ENCODE results near the gene CORIN. TPM values are rescaled to one million over a fixed set of nuclear protein-coding genes. Genes with fewer than 3 reads are reported as not detected.

CORIN gene
- total and polyA plus RNA-seq, 2 donors (not counting 3 experiments of a cell fraction or from before 2014, with no cell fraction given) = 0.07 to 0.40 TPM

GRCh38 chr4:47876784-47877546 is 39.1 kb upstream of the CORIN start:
- Histone ChIP-seq H3K79me2 (ENCODE audit: control insufficient read depth, insufficient read depth, low read length) (no peaks in the 10 kb centered on the region), H3K4me2 (ENCODE audit: insufficient read depth, low read length) (no peak overlapping the region), H3K36me3 (ENCODE audit: control insufficient read depth in 2 of 2, extremely low read depth in 1 of 2, insufficient read depth in 2 of 2, low read length in 2 of 2) (peaks cover 3 to 14% of the 10 kb centered on the region in 2 experiments), H3K9me1 (replicated peaks; ENCODE audit: control insufficient read depth, extremely low read depth, insufficient read depth, low read length) (no peaks in the 10 kb centered on the region), H2AFZ (ENCODE audit: low read depth, low read length) (no peak overlapping the region), H3K27ac (ENCODE audit: insufficient read depth, low read depth, low read length) (no peak overlapping the region), H3K9ac (replicated peaks; ENCODE audit: extremely low read depth, insufficient read depth, low read length) (no peak overlapping the region), H3K9me3 (replicated peaks; ENCODE audit: control insufficient read depth, insufficient read depth, low read length) (no peaks in the 10 kb centered on the region), H3K27me3 (ENCODE audit: control insufficient read depth in 2 of 2, insufficient read depth in 2 of 2, low read length in 2 of 2) (no peaks in the 10 kb centered on the region), H3K4me1 (ENCODE audit: control insufficient read depth, extremely low read depth, insufficient read depth, low read length) (no peaks in the 10 kb centered on the region), H3K4me3 (replicated peaks in 1 of 3; ENCODE audit: insufficient read depth in 1 of 3, low read depth in 1 of 3, low read length in 3 of 3) (no peak overlapping the region), H4K20me1 (replicated peaks; ENCODE audit: control insufficient read depth, extremely low read depth, insufficient read depth, low read length) (no peaks in the 10 kb centered on the region)
- FAIRE-seq (no peak), DNase-seq (ENCODE audit: low read depth, low spot score) (no peak)
- dilution Hi-C loops (cut with MboI; ENCODE audit: extremely low pct_ligation_motif_present, low sequenced_read_pairs) = no loop called here
- intact Hi-C loops (cut with micrococcal nuclease) = no loop called here
- ChIA-PET POLR2A (no interaction called here), CTCF (interaction anchor here (1.5 kb wide), 2 partner anchors 27 to 57 kb away, joined by 3 to 5 read pairs; no protein-coding TSS in a partner anchor)
- BruUV-seq (replicated peaks) = no TSS peak
- TF ChIP-seq JUN (IDR thresholded peaks at IDR 0.05; ENCODE audit: borderline replicate concordance, insufficient read depth, insufficient read length, low read depth) (no peak), MYC (IDR thresholded peaks at IDR 0.05; ENCODE audit: low read depth, low read length) (no peak), POLR2A (IDR thresholded peaks at IDR 0.05; ENCODE audit: low read depth, low read length) (no peak), POLR2AphosphoS5 (IDR thresholded peaks at IDR 0.05; ENCODE audit: insufficient read depth, low read depth, low read length) (no peak), EZH2 (IDR thresholded peaks at IDR 0.05; ENCODE audit: borderline replicate concordance, low read depth, low read length, severe bottlenecking) (no peak), MAX (IDR thresholded peaks at IDR 0.05; ENCODE audit: insufficient read depth, insufficient read length) (no peak), CTCF (IDR thresholded peaks at IDR 0.05; ENCODE audit: extremely low read depth in 1 of 2, insufficient read depth in 1 of 2, low read depth in 1 of 2, low read length in 2 of 2) (no peak), FOS (IDR thresholded peaks at IDR 0.05; ENCODE audit: borderline replicate concordance, insufficient read depth, low read length) (no peak), GATA2 (IDR thresholded peaks at IDR 0.05; ENCODE audit: insufficient read depth, insufficient read length, low read depth, low read length) (no peak)
